Activated effector memory CD4-positive, alpha-beta T cell treated with anti-CD3 and anti-CD28 coated beads, Interleukin-2, amount 50 U/mL, for 16 hours (primary cell): ENCODE data around the gene CCDC142.

Experiments used
- DNase-seq: peaks from one replicate; pipeline ENCODE4 v3.0.0-alpha.2; 2020

CCDC142 gene

DNA sequence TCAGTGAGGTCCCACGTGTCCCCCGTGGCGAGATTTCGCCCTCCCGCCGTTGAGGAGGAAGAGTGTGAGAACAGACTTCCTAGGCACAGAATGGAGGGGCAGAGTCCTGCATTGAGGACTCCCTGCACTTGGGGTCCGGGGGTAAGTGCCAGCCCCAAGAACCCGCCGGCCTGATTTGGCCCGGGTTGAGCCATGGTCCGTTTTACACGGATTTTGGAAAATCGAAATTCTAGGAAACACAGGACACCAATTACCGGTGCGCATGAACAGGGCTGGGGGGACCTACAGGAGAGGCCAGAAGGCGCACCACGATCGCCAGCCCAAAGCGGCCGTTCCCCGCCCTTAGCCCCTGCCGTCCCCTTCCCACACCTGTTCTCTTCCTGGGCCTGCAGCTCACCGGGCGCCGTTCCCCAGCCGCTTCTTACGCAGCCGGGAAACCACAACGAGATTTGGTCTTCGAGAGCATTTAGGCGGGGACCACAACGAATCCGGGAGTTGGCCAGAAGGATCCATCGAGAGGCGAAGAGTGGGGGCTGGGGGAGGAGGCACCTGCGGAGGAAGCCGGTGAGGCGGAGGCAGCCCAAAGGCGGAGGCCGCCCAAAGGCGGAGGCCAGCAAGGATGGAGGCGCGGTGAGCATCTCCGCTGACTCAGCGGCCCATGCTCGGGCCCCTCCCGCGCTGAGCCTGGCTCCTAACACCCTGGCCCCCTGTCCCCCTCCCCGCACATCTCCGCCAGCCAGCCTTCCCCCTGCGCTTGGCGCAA, 31.0 kb upstream of the CCDC142 start:
- DNase-seq, result peak; percentile 73

DNA sequence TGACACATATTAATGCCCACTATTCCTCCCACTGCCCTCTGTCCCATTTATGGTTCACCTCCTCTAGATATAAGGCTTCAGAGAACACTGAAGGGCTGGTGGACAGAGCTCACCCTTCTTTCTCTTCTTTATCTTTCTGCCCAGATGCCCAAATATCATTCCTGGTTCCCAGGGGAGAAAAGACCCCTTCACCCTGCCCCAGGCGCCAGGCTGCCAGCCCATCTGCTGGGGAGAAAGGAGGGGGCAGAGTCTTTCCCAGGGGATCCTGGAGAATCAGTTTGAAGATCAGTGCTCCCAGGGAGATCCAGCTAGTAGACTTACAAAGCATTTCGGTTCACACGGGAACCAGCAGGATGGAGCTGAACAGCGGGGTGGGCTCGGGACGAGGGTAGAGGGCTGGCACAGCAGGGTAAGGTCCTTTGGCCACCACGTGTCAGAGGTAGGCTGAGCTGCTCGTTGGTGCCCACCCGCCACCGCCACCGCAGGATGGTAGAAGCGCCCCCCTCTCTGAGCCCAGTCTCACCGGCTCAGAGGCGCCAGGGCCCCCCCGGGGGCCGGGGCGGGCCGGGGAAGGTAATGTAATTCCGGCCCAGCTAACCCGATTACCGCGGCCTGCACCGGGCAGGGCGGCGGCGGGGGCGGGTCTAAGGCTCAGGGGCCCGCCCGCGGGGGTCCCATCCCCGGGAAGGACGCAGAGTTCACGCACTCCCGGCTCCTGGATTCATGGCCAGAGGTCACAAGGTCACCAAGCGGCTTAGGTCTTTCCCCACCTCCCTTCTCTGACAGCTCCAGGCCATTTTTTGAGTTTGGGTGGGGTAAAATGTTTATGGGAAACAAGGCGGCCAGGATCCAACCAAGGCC, 30.2 kb upstream of the CCDC142 start:
- DNase-seq, result no peak

DNA sequence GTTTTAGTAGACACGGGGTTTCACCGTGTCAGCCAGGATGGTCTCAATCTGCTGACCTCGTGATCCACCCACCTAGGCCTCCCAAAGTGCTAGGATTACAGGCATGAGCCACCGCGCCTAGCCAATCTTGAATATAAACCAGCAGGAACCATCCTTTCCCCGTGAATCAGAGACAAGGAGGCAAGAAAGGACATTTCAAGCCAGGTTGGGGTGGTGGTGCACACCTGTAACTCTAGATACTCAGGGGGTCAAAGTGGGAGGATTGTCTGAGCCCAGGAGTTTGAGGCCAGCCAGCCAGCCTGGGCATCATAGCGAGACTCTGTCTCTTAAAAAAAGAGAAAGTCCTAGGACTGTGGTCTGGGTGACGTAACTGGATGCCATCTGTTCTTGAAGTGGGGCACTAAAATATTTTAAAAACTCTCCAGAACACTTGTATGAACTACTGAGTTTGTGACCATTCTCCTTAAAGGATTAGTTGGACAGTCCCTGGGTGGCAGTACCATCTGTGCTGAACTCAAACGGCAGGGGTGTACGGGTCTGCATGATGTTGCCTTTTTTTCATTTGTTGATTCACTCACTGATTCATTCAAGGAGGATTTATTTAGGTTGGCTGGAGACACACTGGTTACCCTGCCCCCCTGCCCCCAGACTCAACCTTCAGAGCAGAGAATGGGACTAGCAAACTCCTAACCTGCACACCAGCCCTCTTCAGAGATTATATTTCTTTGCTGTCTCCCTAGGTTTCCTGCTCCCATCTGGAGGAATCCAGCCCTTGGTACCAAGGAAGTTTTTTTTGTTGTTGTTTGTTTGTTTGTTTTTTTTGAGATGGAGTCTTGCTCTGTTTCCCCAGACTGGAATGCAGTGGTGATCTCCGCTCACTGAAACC, 28.5 kb upstream of the CCDC142 start:
- DNase-seq, result peak; percentile 25

DNA sequence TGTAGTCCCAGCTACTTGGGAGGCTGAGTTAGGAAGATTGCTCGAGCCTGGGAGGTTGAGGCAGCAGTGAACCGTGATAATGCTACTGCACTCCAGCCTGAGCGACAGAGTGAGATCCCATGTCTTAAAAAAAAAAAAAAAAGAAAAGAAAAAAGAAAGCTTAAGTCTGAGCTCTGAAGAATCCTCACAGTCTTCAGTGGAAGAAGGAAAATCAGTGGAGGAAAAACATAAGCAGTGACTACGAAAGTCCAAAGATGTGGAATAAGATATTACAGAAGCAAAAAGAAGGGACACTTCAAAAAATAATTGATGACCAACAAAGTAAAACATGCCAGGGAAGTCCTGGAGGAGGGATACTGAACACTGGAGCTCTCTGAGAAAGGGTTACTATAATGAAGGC, 27.5 kb upstream of the CCDC142 start:
- no peak for DNase-seq

DNA sequence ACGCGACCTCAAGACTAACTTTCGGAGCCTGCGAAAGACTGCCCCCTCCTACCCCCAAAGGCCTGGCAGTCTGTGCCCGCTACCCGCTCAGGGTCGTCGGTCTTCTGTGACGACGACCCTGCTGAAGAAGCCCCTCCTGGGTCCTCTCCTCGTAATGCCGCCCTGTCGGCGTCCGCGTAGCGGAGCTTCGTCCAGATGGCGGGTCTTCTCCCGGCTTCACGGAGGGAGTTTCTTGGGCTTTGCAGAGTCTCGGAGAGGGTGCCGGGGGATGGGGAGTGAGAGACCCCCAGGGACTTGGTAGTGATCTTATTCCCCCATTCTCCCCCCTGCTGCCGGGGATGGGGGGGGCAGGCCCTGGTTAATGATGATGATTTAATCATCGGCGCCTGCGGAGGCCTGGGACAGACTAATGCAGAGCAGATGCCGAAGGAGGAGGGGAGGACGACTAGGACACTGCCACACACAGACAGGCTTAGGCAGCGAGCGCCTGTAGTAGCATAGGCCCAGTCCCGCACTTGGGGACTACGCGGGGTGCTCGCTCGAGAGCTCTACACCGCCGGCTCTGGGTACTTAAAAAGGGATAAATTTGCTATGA, 25.2 kb upstream of the CCDC142 start:
- DNase-seq, result no peak

DNA sequence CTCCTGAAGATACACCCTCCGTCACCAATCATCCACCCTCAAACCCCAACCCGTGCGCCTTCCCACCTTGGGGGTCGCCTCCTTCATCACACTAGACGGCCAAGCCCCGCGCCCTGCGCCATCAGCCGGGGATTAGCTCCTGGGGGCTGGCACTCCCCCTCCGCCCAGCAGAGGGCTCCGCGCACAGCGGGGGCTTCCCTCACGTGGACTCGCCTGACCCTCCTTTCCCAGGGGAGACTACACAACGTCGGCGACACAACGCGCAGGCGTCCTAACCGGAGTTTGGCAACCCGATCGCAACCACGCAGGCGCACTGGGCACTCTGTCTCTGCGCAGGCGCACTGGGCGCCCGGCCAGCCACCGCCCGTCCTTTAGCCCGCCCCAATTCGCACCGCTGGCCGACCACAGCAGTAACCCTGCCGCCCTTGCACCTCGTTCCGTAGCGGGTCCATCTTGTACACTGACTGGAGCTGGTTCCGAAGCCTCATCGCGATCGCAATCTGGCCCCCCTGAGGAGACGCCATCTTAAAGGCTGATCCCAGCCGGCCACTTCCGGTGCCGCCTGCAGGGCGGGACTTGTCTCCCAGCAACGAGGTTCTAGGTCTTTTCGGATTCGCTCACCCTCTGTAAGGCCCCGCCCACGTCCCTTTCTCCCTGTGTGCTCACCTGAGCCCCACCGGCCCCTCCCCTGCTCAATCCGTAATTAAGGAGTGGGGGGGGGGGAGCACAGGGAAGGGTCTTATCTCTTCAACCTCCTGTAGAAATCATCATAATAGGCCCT, 24.5 kb upstream of the CCDC142 start, which contains the start of gene PCGF1:
Gene PCGF1, minus strand, starts transcription at position 551 of the 781 bp plus-strand sequence. Its CDS starts 27 bp downstream, at position 524.
- peak; percentile 100 for DNase-seq

DNA sequence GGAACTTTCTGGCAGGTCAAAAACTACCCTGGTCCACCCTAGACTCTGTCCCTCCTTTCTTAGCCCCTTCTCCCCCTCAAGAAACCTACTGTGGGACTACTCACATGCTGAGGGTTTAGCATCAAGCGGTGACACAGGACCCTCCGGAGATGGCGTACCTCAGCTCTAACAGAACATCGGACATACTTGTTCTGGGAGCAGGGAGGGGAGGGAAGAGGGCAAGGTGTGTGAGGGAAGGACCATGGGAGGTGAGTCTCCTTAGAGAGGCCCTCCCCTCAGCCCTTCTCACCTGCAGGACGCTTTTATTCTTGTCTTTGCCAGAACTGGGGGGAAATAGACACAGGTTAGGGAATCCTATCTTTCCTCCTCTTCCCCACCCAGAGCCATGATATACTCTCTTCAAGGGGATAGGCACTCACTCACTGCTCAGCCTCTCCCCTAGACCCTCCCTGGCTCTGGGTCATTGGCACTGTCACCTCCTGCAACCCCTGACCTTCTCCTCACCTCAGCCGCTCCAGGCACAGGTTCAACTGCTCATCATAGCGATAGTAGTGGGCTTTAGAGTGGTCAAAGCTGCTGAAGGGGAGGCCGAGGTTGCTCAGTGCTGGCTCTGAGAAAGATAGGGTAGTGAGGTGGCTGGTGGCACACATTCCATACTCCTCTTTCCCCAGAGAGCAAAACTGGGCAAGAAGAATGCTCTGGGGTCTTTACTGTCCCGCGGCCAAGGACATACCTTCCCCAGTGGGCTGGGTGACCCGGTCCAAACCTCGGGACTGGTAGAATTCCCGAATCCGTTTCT, 22.8 kb upstream of the CCDC142 start:
- no peak for DNase-seq

DNA sequence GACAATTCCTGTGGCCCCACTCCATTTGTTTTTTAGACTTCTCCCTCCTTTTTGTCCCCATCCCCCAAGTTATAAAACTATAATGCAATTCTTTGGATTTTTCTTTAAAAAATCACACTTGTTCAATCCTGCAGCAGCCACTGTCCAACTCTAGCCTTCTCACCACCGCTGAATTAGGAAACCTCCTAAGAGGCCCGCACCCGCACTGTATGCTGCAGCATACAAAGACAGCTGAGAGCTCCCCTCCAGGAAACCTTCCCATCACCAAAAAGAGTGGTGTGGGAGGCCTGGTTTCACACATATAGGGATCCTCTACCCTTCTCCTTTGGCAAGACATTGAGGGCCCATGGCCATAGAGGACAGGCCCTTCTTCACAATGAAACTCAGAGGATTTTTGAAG, 21.8 kb upstream of the CCDC142 start:
- no peak for DNase-seq

DNA sequence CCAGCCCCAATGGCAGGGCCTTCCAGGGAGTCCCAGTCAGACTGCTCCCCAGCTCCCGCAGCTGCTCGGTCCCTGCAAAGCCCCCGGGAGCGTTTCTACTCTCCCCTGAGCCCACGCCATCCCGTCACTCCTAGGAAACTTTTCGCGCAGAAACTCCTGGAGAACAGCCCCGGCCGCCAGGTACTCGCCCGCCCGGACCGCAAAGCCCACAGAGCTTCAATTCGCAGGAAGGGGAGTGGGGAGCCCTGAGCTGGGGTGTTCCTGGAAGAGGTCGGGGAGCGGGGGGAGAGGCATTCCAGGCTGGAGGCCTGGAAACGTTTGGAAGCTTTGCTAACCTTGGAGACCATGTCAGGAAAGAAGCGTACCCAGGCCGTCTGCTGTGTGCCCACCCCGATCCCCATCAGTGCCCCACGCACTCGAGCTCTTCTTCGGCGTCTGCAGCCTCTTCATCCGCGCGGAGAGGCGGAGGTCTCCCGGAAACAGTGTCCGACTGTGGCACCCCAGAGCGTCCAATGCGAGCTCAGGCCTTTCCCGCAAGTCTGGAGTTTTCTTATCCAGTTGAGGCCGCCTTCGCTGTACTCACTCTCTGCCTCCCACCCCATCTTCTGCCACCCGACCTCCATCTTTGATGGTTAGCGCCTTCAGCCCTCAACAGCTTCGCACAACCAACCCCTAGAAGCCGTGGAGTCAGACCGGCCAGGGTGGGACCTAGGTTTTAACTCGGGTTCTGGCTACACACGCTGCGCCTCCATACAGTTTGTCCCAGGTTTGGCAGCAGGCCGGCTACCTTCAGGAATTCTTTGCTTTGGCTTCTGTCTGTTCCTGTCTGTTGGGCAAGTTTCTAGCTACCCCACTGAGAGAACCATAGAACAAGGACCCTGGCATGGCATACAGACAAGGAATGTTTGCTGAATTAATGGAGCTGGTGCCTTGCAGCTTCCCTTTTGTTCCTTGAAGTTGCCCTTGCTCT, 21.0 kb upstream of the CCDC142 start:
- no peak for DNase-seq

DNA sequence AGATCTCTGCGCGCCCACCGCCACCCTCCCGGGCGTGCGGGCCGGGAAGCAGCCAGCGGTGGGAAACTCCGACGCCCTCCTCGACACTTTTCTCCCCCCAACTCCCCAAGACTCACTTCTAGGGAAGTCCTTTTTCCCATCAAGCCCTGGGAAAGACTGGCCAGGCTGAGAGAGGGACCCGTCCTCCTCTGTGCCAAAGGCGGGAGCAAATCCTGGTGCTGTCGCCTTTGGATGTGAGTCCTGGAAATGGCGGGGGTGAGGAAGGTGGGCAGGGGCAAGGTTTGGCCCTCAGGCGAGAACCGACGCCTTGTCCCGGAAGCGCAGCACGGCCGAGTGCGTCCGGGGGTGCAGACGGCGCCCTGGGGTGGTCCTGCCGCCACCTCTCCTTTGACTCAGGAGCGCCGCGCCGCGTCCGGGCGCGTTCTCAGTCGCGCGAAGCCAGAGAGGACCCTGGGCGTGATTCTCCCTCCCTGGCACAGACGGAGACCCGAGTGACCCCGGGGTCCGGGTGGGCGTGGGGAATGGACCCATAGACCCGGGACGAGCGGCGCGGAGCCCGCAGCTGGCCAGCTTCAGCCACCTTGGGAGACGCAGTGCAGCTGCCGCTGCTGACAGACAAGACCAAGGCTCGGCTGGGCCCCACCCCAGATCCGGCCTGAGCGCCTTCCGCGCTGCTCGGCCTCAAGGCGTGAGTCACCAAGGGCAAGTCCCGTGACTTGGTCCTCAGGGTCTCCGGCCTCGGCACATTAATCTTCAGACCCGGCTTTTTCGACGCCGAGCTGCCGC, 20.1 kb upstream of the CCDC142 start:
- peak; percentile 82 for DNase-seq

DNA sequence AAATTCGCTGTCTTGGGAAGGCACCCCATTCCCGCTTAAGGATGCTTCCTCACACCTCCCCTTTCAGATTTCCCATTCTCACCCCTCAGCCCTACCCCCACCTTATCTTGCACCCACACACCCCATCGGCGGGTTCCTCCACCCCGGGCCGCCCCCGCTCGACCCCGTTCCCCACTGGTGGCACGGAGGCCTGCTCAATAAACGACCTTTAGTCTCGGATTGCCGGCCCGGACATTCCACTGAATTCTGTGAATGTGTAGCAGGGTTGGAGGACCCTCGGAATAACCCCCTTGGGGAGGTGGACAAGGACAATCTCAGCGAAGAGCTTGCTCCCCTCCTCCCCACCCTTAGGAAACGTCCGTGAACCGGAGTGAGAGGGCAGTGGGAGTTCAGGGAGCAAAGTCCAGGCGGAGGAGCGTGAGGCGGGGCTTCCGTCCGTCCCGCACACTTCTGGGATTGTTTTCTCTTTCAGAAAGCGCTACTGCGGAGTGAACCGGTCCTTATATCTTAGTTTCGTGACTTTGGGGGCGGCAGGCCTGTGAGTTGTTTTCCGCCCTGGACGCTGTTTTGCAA, 19.4 kb upstream of the CCDC142 start:
- no peak for DNase-seq

DNA sequence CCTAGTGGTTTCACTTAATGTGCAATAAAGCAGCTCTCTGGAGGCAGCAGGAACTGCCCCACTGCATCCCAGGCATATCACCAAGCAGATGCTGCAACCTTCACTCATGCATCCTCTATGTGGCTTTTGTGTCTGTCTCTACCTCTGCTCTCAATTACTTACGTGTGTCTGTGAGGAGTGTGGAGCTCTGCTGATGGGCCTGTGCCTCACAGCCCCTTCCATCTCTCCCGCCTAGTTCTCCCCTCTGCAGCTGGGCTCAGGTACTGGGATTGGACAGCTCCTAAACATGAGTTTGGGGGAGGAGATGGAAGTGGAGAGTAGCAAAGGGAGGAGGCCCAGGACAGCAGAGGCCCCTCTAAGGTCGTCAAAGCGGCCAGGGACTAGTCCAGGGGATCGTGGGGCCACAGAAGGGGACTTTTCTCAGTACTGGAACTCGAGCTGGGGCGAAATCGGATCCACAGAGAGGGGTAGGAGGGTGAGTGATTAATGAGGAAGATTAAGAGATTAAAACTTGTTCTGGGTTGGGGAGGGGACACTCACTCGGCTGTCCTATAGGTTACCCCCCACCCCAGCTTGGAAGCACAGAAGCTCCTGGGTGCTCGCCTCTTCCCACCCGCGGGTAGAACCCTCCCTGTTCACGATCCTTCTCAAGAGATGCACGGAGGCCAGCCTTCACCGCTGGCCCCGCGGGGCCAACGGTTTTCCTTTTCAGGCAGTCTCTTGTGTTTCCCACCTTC, 18.7 kb upstream of the CCDC142 start:
- no peak for DNase-seq

DNA sequence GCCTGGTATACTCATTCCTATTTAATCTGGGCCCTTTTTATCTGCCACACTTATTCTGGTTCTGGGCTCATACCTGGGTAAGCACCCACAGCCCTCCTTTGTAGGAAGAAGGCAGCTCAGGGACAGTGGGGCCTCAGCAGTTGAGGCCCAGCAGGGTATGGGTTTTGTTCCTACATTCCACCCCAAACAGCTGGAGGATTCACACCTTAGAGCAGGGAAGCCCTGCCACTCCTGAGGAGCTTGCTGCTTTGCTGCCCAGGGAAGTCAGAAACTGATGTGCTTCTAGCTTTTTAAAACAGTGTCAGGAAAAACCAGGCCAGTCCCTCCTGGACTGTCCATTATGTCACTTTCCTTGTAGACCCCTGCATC, 17.8 kb upstream of the CCDC142 start:
- DNase-seq, result no peak

DNA sequence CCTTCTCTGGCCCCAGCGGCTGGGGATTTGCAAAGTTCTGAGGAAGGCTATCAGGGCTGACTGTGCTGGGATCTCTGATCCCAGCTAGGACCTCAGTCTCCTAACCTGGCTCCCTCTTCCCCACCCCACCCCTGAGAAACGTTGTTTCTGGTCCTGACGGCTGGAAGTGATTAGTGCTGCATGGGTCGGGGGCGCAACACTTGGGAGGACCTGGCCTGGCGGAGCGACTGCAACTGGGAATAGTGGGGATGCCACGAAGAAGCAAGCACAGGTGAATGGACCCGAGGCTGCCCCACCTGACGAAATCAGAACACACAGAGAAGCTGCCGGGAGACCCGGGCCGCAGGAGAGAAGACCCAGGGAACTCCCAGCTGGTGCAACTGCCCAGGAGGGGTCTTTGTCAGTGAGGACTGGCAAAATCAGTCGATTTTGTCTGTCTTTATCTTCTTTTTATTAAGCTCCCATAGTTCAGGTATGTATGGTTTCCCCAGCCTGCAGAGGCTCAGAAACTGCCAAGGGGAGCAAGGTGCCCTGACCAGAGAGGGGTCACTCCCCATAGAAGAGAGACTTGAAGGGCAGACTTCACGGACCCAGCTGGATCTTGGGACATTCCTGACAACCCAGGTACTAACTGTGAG, 17.3 kb upstream of the CCDC142 start:
- no peak for DNase-seq

DNA sequence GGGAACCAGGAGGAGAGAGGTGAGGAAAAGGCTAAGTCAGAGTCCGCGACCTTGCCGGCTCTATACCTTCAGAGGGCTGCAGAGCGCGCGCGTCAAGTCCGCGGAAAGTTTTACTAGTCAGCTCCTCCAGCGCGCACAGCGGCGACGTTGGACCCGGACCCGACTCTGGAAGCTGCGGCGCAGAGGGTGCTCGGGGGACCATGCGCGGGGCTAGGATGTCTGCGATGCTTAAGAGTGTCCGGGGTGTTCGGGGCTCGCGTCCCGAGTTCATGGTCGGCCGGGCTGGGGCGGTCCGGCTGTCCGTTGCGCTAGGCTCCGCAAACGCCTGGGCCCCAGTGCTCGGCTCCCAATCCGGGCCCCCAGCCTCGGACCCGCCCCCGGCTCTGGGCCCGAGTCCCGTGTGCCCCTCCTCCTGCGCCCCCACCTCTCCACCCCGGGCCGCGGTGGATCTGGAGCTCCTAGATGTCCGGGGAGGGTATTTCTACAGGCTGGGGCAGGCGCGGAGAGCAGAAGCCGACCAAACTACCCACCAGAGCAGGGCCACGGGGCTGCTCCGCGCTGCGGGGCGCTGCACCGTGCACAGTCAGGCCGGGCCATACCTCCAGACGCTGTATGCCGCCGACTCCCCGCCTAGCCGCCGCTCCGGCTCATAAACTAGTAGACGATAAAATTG, 16.6 kb upstream of the CCDC142 start, which contains the start of gene LBX2:
Gene LBX2, minus strand, starts transcription at position 337 of the 673 bp plus-strand sequence. Its CDS starts 66 bp downstream, at position 271.
- DNase-seq, result peak; percentile 72

DNA sequence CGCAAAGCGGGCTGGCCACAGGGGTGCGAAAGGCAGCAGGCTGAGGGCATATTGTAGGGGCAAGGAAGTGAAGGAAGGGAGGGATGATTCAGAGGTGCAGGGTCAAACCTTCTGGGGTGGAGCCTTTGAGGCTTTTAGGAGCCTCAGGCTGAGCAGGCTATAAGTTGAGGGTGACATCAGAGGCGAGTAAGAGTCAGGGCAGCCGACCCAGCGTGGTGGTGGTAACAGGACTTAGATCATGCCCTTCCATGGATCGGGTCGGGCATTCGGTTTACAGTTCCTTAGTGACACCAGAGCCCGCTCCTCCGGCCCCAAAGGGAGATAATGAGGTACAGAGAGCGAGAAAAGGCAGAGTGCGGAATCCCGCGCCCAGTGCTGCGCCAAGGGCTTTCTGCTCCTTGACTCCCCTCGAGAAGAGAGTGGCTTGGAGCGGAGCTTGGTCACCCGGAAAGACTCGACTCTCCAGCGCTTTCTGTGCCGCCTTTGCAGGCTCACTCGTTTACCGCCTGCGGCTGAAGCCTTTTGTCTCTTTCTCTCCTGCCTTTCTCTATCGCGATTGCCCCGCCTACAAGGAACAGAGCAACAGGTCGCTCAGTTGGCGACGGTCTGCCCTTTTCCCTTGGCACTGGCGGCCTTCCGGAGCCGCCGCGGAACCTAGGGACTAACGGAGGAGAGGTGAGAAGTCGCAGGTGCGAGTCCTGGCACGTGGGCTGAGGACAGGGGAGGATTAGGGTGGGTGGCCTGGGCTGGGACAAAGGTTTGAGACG, 15.9 kb upstream of the CCDC142 start:
- peak; percentile 65 for DNase-seq
